HepG2 (cell line): ENCODE measurements around the gene CIITA. TPM values are rescaled to one million over a fixed set of nuclear protein-coding genes. Genes with fewer than 3 reads are reported as not detected.

Experiments used
- FOXA3 ChIP-seq: IDR thresholded peaks from 2 replicates; pipeline ENCODE4 v1.6.1; 2016; ENCODE audit warnings: missing genetic modification reagents, missing compliant biosample characterization
- GFI1 ChIP-seq: sonication (generic); formaldehyde crosslinking; IDR thresholded peaks from 2 replicates; pipeline ENCODE4 v1.5.0; 2020; ENCODE audit warnings: missing genetic modification reagents, mild to moderate bottlenecking, borderline replicate concordance
- HNRNPH1 ChIP-seq: fragments of 200-400 bp; formaldehyde crosslinking; optimal IDR thresholded peaks from 2 replicates; pipeline ENCODE3; 2017; ENCODE audit warnings: mild to moderate bottlenecking, low read depth, low read length
- HNRNPK ChIP-seq: fragments of 200-400 bp; formaldehyde crosslinking; IDR thresholded peaks from 2 replicates; pipeline ENCODE4 v1.6.1; 2018; ENCODE audit warnings: low read length, low read depth, moderate library complexity, mild to moderate bottlenecking; ENCODE audit not compliant: poor library complexity, severe bottlenecking
- HOXD1 ChIP-seq: sonication (generic); formaldehyde crosslinking; IDR thresholded peaks from 2 replicates; pipeline ENCODE4 v1.5.0; 2020; ENCODE audit warnings: missing genetic modification reagents
- NKX3-1 ChIP-seq: sonication (generic); formaldehyde crosslinking; IDR thresholded peaks from 2 replicates; pipeline ENCODE4 v1.5.0; 2020; ENCODE audit warnings: missing genetic modification reagents
- RARG ChIP-seq: sonication (generic); formaldehyde crosslinking; IDR thresholded peaks from 2 replicates; pipeline ENCODE4 v1.4.0; 2020; ENCODE audit warnings: low read depth, mild to moderate bottlenecking, missing genetic modification reagents
- RELA ChIP-seq: sonication (generic); formaldehyde crosslinking; IDR thresholded peaks from 2 replicates; pipeline ENCODE4 v1.4.0; 2020; ENCODE audit warnings: missing genetic modification reagents
- REPIN1 ChIP-seq: sonication (generic); formaldehyde crosslinking; IDR thresholded peaks from 2 replicates; pipeline ENCODE4 v1.8.0; 2022; ENCODE audit warnings: missing genetic modification reagents, low read depth, mild to moderate bottlenecking, borderline replicate concordance
- SATB2 ChIP-seq: sonication (generic); formaldehyde crosslinking; IDR thresholded peaks from 2 replicates; pipeline ENCODE4 v1.5.0; 2020; ENCODE audit warnings: missing genetic modification reagents
- SRF ChIP-seq: IDR thresholded peaks from 2 replicates; pipeline ENCODE4 v1.6.1; 2011; ENCODE audit warnings: mild to moderate bottlenecking, low read depth, low read length, moderate library complexity
- TERF1 ChIP-seq: sonication (generic); formaldehyde crosslinking; IDR thresholded peaks from 2 replicates; pipeline ENCODE4 v1.8.0; 2022; ENCODE audit warnings: mild to moderate bottlenecking, missing genetic modification reagents, moderate library complexity
- ZFP90 ChIP-seq: sonication (generic); formaldehyde crosslinking; IDR thresholded peaks from 2 replicates; pipeline ENCODE4 v1.8.0; 2022; ENCODE audit warnings: missing genetic modification reagents, mild to moderate bottlenecking, inconsistent platforms, borderline replicate concordance
- ZNF562 ChIP-seq: sonication (generic); formaldehyde crosslinking; IDR thresholded peaks from 2 replicates; pipeline ENCODE4 v1.8.0; 2022; ENCODE audit warnings: missing genetic modification reagents, borderline replicate concordance
- ZNF597 ChIP-seq: sonication (generic); formaldehyde crosslinking; IDR thresholded peaks from 2 replicates; pipeline ENCODE4 v1.5.0; 2020; ENCODE audit warnings: missing genetic modification reagents
- ZNF709 ChIP-seq: sonication (generic); formaldehyde crosslinking; IDR thresholded peaks from 2 replicates; pipeline ENCODE4 v1.5.0; 2020; ENCODE audit warnings: mild to moderate bottlenecking, missing genetic modification reagents
- ZNF710 ChIP-seq: sonication (generic); formaldehyde crosslinking; IDR thresholded peaks from 2 replicates; pipeline ENCODE4 v1.5.0; 2020; ENCODE audit warnings: mild to moderate bottlenecking, missing genetic modification reagents, borderline replicate concordance
- ZNF720 ChIP-seq: sonication (generic); formaldehyde crosslinking; IDR thresholded peaks from 2 replicates; pipeline ENCODE4 v1.4.0; 2020; ENCODE audit warnings: missing genetic modification reagents
- ZNF749 ChIP-seq: sonication (generic); formaldehyde crosslinking; IDR thresholded peaks from 2 replicates; pipeline ENCODE4 v1.8.0; 2022; ENCODE audit warnings: mild to moderate bottlenecking, missing genetic modification reagents, moderate library complexity, borderline replicate concordance
- ZNF768 ChIP-seq: sonication (generic); formaldehyde crosslinking; IDR thresholded peaks from 2 replicates; pipeline ENCODE4 v1.4.0; 2020; ENCODE audit warnings: missing genetic modification reagents
- ZNF775 ChIP-seq: sonication (generic); formaldehyde crosslinking; IDR thresholded peaks from 2 replicates; pipeline ENCODE4 v1.4.0; 2020; ENCODE audit warnings: missing genetic modification reagents, mild to moderate bottlenecking, moderate library complexity, borderline replicate concordance
- ZNF776 ChIP-seq: sonication (generic); formaldehyde crosslinking; IDR thresholded peaks from 2 replicates; pipeline ENCODE4 v1.4.0; 2020; ENCODE audit warnings: mild to moderate bottlenecking, missing genetic modification reagents
- ZNF841 ChIP-seq: sonication (generic); formaldehyde crosslinking; IDR thresholded peaks from 2 replicates; pipeline ENCODE4 v1.8.1; 2023; ENCODE audit warnings: missing genetic modification reagents, borderline replicate concordance
- ZSCAN9 ChIP-seq: IDR thresholded peaks from 2 replicates; pipeline ENCODE4 v1.6.1; 2016; ENCODE audit warnings: borderline replicate concordance
- polyA plus RNA-seq, 8 experiments: library from polyadenylated mRNA; depleted of rRNA in 3 of 8; stranded (reverse) in 7 of 8; unstranded in 1 of 8; fragments of >200 nt; fragmentation: Illumina TruSeq in 4 of 8; extraction: Trizol in 4 of 8; gene quantifications; 2 replicates each; pipeline versions ENCODE4 v1.2.1 to v1.2.3, GENCODE V29; 2011 to 2016; ENCODE audit warnings: low read depth in 4 of 8, missing spikeins in 1 of 8, mixed read lengths in 1 of 8; ENCODE audit not compliant: insufficient read depth in 1 of 8
- total RNA-seq, 5 experiments: library from RNA; depleted of rRNA; stranded (reverse); fragments of >200 nt; fragmentation: Illumina TruSeq; extraction: Trizol; gene quantifications; 2 replicates each; pipeline ENCODE4 v1.2.3, GENCODE V29; 2016; ENCODE audit warnings: low read depth in 1 of 5
- TF ChIP-seq, protein P1 (sequence below), 2 experiments: fragments of 450-650 bp in 1 of 2; sonication (generic) in 1 of 2; formaldehyde crosslinking; IDR thresholded peaks; 2 replicates each; pipeline versions ENCODE4 v1.5.0 to v1.8.0; 2020 to 2022; ENCODE audit warnings: mild to moderate bottlenecking in 1 of 2, missing genetic modification reagents in 1 of 2

Gene CIITA
- total and polyA plus RNA-seq, 2 of the 13 experiments (the other 11 are each of a cell fraction or from before 2014, with no cell fraction given), result 0.08 to 0.09 TPM

DNA sequence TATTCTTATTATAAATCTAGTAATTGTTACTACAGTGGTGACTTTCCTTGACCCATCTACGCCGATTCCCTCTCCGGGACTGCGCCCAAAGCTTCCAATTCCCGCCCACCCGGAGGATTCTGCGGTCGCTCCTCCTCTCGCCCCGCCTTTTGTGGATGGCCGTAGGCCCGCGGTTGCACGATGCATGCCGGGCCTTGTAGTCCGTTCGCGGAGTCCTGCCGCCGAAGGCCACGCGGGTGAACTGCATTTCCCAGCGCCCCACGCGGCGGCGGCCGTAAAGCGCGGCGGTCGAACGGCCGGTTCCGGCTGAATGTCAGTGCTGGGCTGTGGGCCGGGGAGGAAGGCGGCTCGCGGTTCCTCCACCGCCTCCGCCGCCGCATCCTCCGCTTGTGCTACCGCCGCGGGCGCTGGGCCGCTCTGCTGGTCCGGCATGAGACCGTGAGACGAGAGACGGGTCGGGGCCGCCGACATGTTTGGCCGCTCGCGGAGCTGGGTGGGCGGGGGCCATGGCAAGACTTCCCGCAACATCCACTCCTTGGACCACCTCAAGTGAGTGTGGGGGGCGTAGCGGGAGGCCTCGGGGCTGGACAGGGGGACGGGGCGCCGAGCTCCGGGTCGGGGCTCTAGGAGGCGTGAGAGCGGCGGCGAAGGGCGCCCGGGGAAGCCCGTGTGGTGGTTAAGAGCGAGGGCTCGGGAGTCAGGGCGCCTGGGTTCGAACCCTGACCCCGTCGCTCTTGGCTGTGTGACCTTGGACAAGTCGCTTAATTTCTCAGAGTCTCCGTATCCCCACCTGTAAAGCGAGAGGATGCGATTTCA, 67.5 kb downstream of the CIITA start, which contains the start of gene CLEC16A (continued):
- TF ChIP-seq ZNF749 (CRISPR knock-in tag), result peak; percentile 86; the same call in 1 of the 2 replicates
- TF ChIP-seq ZSCAN9 (CRISPR knock-in tag), result peak; percentile 89
- TF ChIP-seq SRF, result peak; percentile 90
- TF ChIP-seq ZNF768, result peak; percentile 84
- no peak for TF ChIP-seq NKX3-1 (CRISPR knock-in tag)
- peak; percentile 65 for TF ChIP-seq ZNF710 (CRISPR knock-in tag)
- TF ChIP-seq RELA, result peak; percentile 87
- TF ChIP-seq ZNF562 (CRISPR knock-in tag), result no peak
- TF ChIP-seq, protein P1, sequence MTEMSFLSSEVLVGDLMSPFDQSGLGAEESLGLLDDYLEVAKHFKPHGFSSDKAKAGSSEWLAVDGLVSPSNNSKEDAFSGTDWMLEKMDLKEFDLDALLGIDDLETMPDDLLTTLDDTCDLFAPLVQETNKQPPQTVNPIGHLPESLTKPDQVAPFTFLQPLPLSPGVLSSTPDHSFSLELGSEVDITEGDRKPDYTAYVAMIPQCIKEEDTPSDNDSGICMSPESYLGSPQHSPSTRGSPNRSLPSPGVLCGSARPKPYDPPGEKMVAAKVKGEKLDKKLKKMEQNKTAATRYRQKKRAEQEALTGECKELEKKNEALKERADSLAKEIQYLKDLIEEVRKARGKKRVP (CRISPR knock-in tag; IDR thresholded peaks at IDR 0.05), result peak in 1 of 2 experiments; percentile 64; a peak in 1 of 4 replicates
- TF ChIP-seq SATB2, result no peak
- TF ChIP-seq HOXD1 (CRISPR knock-in tag), result peak; percentile 96; the same call in 1 of the 2 replicates
- TF ChIP-seq ZNF776, result peak; percentile 89
- peak; percentile 85 for TF ChIP-seq FOXA3 (CRISPR knock-in tag)
- peak; percentile 58 for TF ChIP-seq HNRNPK
- TF ChIP-seq GFI1 (CRISPR knock-in tag), result peak; percentile 44; the same call in 1 of the 2 replicates
- TF ChIP-seq ZNF720, result no peak
- no peak for TF ChIP-seq TERF1 (CRISPR knock-in tag)
- TF ChIP-seq ZFP90 (CRISPR knock-in tag), result peak; percentile 97
- TF ChIP-seq ZNF597 (CRISPR knock-in tag), result peak; percentile 97
- no peak; the same call in 1 of the 2 replicates for TF ChIP-seq ZNF775 (CRISPR knock-in tag)
- TF ChIP-seq ZNF709 (CRISPR knock-in tag), result peak; percentile 86
- TF ChIP-seq HNRNPH1, result no peak
- no peak for TF ChIP-seq ZNF841 (CRISPR knock-in tag)
- peak; percentile 96 for TF ChIP-seq REPIN1 (CRISPR knock-in tag)
- TF ChIP-seq RARG (CRISPR knock-in tag), result peak; percentile 94; the same call in 1 of the 2 replicates
